ENCODE data around the gene CDH23. TPM values are rescaled to one million over a fixed set of nuclear protein-coding genes. Genes with fewer than 3 reads are reported as not detected.

CDH23 gene
- total and polyA plus RNA-seq, 2 of the 8 experiments (the other 6 are each of a cell fraction or from before 2014, with no cell fraction given) = 1.9 to 4.9 TPM

DNA sequence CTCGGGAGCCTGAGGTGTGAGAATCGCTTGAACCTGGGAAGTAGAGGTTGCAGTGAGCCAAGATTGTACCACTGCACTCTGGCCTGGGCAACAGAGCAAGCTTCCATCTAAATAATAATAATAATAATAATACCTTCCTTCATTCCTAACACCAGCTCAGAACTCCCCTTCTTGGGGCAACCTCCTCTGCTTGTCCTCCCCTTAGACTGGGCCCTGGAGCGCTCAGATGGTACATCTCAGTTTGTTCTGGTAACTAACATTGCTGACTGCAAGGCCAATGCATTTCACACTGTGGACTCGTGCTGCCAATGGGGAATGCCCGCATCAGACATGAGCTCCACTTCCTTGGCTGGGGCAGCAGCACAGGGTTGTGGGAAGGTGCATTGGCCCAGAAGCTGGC lies 245.3 kb downstream of the CDH23 start:
- H3K36me3 ChIP-seq (ENCODE audit: control insufficient read depth in 2 of 4, insufficient read depth in 4 of 4, low read length in 3 of 4) = no peaks in the 10 kb centered on the region
- no peaks in the 10 kb centered on the region for H3K79me2 ChIP-seq (ENCODE audit: control insufficient read depth in 1 of 2, insufficient read depth in 2 of 2, low read length in 2 of 2)
- H3K4me1 ChIP-seq (replicated peaks in 1 of 4; ENCODE audit: control insufficient read depth in 3 of 4, insufficient read depth in 4 of 4, low read length in 3 of 4) = peaks cover 0 to 21% (median 14%) of the 10 kb centered on the region in 4 experiments; a peak in 6 of 7 replicates
- no peak overlapping the region for H2BK120ac ChIP-seq (replicated peaks; ENCODE audit: low read depth, low read length)
- no peak overlapping the region for H3K4me2 ChIP-seq (ENCODE audit: insufficient read depth in 1 of 2, low read depth in 2 of 2, low read length in 2 of 2)
- H2BK5ac ChIP-seq (ENCODE audit: low read depth, low read length) = no peak overlapping the region
- no peak overlapping the region for H3K27ac ChIP-seq (ENCODE audit: low read depth, low read length)
- H3K27me3 ChIP-seq (replicated peaks in 1 of 4; ENCODE audit: control insufficient read depth in 3 of 4, extremely low read depth in 1 of 4, insufficient read depth in 3 of 4, low read length in 3 of 4) = peaks cover 0 to 2% (median 0%) of the 10 kb centered on the region in 4 experiments; a peak in 3 of 7 replicates
- no peaks in the 10 kb centered on the region for H4K20me1 ChIP-seq (replicated peaks in 1 of 2; ENCODE audit: control insufficient read depth in 1 of 2, insufficient read depth in 2 of 2, low read length in 2 of 2)
- no peak overlapping the region for H3K14ac ChIP-seq (ENCODE audit: insufficient read length)
- FAIRE-seq (no peak), DNase-seq (ENCODE audit: low read depth in 1 of 2, low spot score in 2 of 2) (no peak)
- CTCF ChIA-PET (ENCODE audit: partially characterized antibody) = interaction anchor here (0.6 to 10.0 kb wide), 14 partner anchors 9 to 154 kb away, joined by 3 to 62 read pairs (median 9); no protein-coding TSS in a partner anchor
- H3K9ac ChIP-seq (replicated peaks in 1 of 4; ENCODE audit: extremely low read depth in 1 of 4, low read depth in 3 of 4, low read length in 3 of 4) = no peak overlapping the region
- H3K4ac ChIP-seq (replicated peaks; ENCODE audit: insufficient read length, low read depth, low read length) = no peak overlapping the region
- no peaks in the 10 kb centered on the region for H3K79me1 ChIP-seq (ENCODE audit: low read depth, low read length)
- no peak overlapping the region for H3K4me3 ChIP-seq (ENCODE audit: extremely low read depth in 1 of 4, insufficient read depth in 2 of 4, low read depth in 3 of 4, low read length in 4 of 4)
- H3K18ac ChIP-seq (ENCODE audit: extremely low read depth, low read length) = no peak overlapping the region
- POLR2A ChIA-PET (ENCODE audit: partially characterized antibody) = interaction anchor here (0.6 to 2.1 kb wide), 3 partner anchors 16 to 25 kb away, joined by 3 to 7 read pairs (median 4); no protein-coding TSS in a partner anchor
- no peak overlapping the region for H2BK15ac ChIP-seq (ENCODE audit: low read length)
- H3K23me2 ChIP-seq (ENCODE audit: low read depth, low read length) = no peaks in the 10 kb centered on the region
- H3K56ac ChIP-seq (replicated peaks; ENCODE audit: insufficient read length, low read depth, low read length) = no peak overlapping the region
- no peak overlapping the region for H4K91ac ChIP-seq (replicated peaks; ENCODE audit: insufficient read length, low read length)
- no peak overlapping the region for H4K8ac ChIP-seq (ENCODE audit: extremely low read depth, insufficient read depth, low read length)
- H2BK20ac ChIP-seq (ENCODE audit: low read length) = no peak overlapping the region
- no peak overlapping the region for H2AFZ ChIP-seq (ENCODE audit: low read length)
- H2AK5ac ChIP-seq (ENCODE audit: low read depth, low read length) = no peak overlapping the region
- TF ChIP-seq CHD1 (IDR thresholded peaks at IDR 0.05; ENCODE audit: low read depth, low read length) (no peak), KDM1A (IDR thresholded peaks at IDR 0.05; ENCODE audit: borderline replicate concordance, low read length) (no peak), BRCA1 (IDR thresholded peaks at IDR 0.05; ENCODE audit: low read depth, low read length) (no peak)
- no peaks in the 10 kb centered on the region for H3K9me3 ChIP-seq (ENCODE audit: insufficient read depth in 2 of 2, low read depth in 1 of 2, low read length in 1 of 2)
- no peak overlapping the region for H4K5ac ChIP-seq (ENCODE audit: insufficient read length, low read depth, low read length)
- no peak overlapping the region; the same call in 1 of the 2 replicates for H2BK12ac ChIP-seq (ENCODE audit: low read depth, low read length)
- H3K23ac ChIP-seq (ENCODE audit: insufficient read length) = no peak overlapping the region
- WGBS, 2 experiments (ENCODE audit: extremely low coverage in 1 of 2, insufficient coverage in 1 of 2, insufficient read length in 1 of 2, insufficient replicate concordance in 2 of 2, low coverage in 1 of 2, low lambda C conversion rate in 2 of 2, missing lambda C conversion rate in 1 of 2) = 87% methylated on average over 5 of the region's 5 CpGs; no CpG with 5 or more reads in 1 of the 2 experiments
